PC-3 (cell line): ENCODE data around the gene MPHOSPH8.

ENCODE experiments used
- CTCF ChIP-seq: fragments of 300-600 bp; sonication (generic); conservative IDR thresholded peaks from 2 replicates; pipeline ENCODE4 v1.5.1; 2017; ENCODE audit warnings: antibody characterized with exemption, low read depth, mild to moderate bottlenecking, low read length
- EZH2 ChIP-seq: fragments of 300-600 bp; sonication (generic); IDR thresholded peaks from one replicate; pipeline ENCODE4 v1.6.1; 2017; ENCODE audit warnings: antibody characterized with exemption, mild to moderate bottlenecking, low read length; ENCODE audit not compliant: unreplicated experiment
- EZH2phosphoT487 ChIP-seq: fragments of 300-600 bp; sonication (generic); IDR thresholded peaks from 2 replicates; pipeline ENCODE4 v1.6.1; 2018; ENCODE audit warnings: mild to moderate bottlenecking, antibody characterized with exemption, low read length, borderline replicate concordance

GRCh38 chr13:19658831-19659230 lies 25.4 kb downstream of the MPHOSPH8 start:
- TF ChIP-seq CTCF (no peak), EZH2phosphoT487 (no peak), EZH2 (no peak)
